Upper lobe of right lung (tissue), 1 donor: ENCODE data around the gene JUNB. TPM values are rescaled to one million over a fixed set of nuclear protein-coding genes. Genes with fewer than 3 reads are reported as not detected.

Experiments used
- ATAC-seq: fragments of 200-7000 bp; cut with Tn5 transposase; one replicate; pipeline ENCODE4 v1.9.1; 2020; ENCODE audit warnings: mild to moderate bottlenecking, moderate library complexity
- DNase-seq: peaks from one replicate; pipeline ENCODE4 v3.0.0-alpha.2; 2020
- H3K27ac ChIP-seq: fragments of 200-600 bp; one replicate; pipeline ENCODE4 v1.8.0; 2022
- H3K27me3 ChIP-seq: fragments of 200-600 bp; one replicate; pipeline ENCODE4 v1.8.0; 2022; ENCODE audit warnings: mild to moderate bottlenecking
- H3K36me3 ChIP-seq: fragments of 200-600 bp; one replicate; pipeline ENCODE4 v1.8.0; 2022
- H3K4me1 ChIP-seq: fragments of 200-600 bp; one replicate; pipeline ENCODE4 v1.8.0; 2022
- H3K4me3 ChIP-seq: fragments of 200-600 bp; one replicate; pipeline ENCODE4 v1.8.0; 2022; ENCODE audit warnings: mild to moderate bottlenecking
- H3K9me3 ChIP-seq: fragments of 200-600 bp; one replicate; pipeline ENCODE4 v1.8.0; 2022
- intact Hi-C: fragments of 100-400 bp; cut with DNase I; formaldehyde crosslinking; loops from one replicate; pipeline ENCODE4 v1.11.0; 2022
- total RNA-seq: library from RNA; stranded (reverse); fragmentation: NEBNext Ultra II Directional; extraction: Animal tissue kit (Norgen Biotek cat#: 25700); gene quantifications from one replicate; pipeline ENCODE4 v1.2.1, GENCODE V29; 2021
- TF ChIP-seq, protein P1 (sequence below): fragments of 200-600 bp; IDR thresholded peaks from one replicate; pipeline ENCODE4 v1.8.0; 2022; ENCODE audit warnings: antibody characterized with exemption
- donor health status: DM: no; HTN: yes; CAD: no; lungs with severe emphysema.

Gene JUNB
- total RNA-seq, 1 donor from 2014 or later: 174 TPM

DNA sequence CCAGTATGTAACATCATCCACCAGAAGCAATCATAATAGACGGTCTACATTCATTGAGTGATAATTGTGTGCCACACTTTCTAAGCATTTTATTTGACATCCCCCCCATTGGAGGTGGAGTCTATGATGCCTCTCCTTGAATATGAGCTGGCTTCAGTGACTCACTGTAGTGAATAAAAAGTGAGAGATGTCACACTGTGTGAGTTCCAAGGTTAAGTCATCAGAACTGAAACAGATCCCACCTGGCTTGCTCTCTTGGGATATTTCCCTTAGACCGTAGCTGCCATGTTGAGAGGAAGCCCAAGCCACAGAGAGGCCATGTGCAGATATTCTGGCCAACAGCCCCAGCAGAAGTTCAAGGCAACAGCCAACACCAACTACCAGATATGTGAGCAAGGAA lies 30.5 kb downstream of the JUNB start:
- ATAC-seq (no peak), DNase-seq (no peak)
- Histone ChIP-seq H3K36me3 (no peaks in the 10 kb centered on the region), H3K4me1 (no peaks in the 10 kb centered on the region), H3K4me3 (no peak overlapping the region), H3K9me3 (no peaks in the 10 kb centered on the region), H3K27me3 (peaks cover 26% of the 10 kb centered on the region), H3K27ac (no peak overlapping the region)
- intact Hi-C loops: no loop called here
- TF ChIP-seq, protein P1, sequence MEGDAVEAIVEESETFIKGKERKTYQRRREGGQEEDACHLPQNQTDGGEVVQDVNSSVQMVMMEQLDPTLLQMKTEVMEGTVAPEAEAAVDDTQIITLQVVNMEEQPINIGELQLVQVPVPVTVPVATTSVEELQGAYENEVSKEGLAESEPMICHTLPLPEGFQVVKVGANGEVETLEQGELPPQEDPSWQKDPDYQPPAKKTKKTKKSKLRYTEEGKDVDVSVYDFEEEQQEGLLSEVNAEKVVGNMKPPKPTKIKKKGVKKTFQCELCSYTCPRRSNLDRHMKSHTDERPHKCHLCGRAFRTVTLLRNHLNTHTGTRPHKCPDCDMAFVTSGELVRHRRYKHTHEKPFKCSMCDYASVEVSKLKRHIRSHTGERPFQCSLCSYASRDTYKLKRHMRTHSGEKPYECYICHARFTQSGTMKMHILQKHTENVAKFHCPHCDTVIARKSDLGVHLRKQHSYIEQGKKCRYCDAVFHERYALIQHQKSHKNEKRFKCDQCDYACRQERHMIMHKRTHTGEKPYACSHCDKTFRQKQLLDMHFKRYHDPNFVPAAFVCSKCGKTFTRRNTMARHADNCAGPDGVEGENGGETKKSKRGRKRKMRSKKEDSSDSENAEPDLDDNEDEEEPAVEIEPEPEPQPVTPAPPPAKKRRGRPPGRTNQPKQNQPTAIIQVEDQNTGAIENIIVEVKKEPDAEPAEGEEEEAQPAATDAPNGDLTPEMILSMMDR: no peak

DNA sequence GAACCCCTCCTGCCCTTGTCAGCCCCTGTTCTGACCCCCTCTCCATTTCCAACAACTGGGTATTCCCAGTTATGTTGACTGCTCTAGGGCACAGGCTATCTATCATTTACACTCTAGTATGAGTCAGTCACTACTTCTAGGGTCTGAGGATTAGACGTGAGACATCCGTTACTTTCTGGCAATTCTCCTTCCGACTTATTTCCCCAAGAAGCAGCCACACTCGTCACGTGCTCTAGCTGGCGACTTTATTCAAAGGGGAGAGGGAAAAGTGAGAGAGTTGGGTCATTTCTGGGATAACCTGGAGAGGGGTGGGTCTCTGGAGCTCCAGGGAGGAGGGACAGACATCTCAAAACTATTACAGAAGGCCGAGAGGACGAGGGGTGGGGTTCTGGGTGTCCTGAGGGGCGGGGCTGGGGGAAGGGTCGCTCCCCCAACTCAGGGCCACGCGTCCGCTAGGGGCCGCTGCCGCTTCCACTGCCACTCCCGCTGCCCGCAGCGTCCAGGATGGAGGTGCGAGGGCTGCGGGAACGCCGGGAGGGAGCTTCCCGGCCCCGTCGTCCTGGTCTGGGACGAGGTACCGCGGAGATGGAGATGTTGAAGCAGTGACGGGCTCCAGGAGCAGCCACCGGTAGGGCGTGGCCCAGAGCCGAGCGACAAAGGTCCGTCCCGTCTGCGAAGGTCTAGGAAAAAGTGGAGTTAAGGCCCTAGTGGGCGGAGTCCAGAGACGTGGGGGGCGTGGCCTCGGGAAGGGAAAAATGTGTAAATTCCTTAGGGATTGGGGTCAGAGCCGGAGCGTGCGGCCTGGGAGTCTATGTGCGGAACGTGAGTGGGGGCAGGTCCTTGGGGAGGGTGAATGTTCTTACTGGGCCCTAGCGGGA lies 34.2 kb downstream of the JUNB start:
- no peak for DNase-seq
- Histone ChIP-seq H3K4me1 (peaks cover 6% of the 10 kb centered on the region), H3K4me3 (no peak overlapping the region), H3K27ac (no peak overlapping the region), H3K27me3 (peaks cover 61% of the 10 kb centered on the region), H3K36me3 (no peaks in the 10 kb centered on the region), H3K9me3 (no peaks in the 10 kb centered on the region)
- TF ChIP-seq, protein P1: peak; percentile 28
- intact Hi-C loops: no loop called here
- ATAC-seq: peak; percentile 57

DNA sequence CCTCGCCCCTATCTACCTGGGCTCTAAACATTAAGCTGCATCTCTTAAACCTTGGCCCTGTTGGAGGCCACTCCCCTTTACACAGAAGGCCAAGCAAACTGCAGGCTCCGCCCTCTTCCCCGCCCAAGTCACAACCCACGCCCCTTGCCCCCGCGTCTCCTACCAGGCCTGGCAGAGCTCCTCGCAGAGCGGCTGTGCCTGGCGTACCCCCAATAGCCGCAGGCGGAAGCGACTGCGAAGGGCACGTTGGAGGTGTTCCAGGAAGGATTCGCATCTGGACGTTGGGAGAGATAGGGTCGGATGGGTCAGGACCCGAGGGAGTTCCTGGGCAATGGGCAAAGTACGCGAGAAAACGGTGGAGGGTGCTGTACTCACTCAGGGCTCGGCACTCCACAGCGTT lies 37.2 kb downstream of the JUNB start:
- no peaks in the 10 kb centered on the region for H3K36me3 ChIP-seq
- peaks cover 9% of the 10 kb centered on the region for H3K4me1 ChIP-seq
- ATAC-seq (peak; percentile 42), DNase-seq (no peak)
- no peak overlapping the region for H3K27ac ChIP-seq
- intact Hi-C loops: no loop called here
- no peaks in the 10 kb centered on the region for H3K9me3 ChIP-seq
- TF ChIP-seq, protein P1: no peak
- H3K4me3 ChIP-seq: no peak overlapping the region
- peaks cover 86% of the 10 kb centered on the region for H3K27me3 ChIP-seq

DNA sequence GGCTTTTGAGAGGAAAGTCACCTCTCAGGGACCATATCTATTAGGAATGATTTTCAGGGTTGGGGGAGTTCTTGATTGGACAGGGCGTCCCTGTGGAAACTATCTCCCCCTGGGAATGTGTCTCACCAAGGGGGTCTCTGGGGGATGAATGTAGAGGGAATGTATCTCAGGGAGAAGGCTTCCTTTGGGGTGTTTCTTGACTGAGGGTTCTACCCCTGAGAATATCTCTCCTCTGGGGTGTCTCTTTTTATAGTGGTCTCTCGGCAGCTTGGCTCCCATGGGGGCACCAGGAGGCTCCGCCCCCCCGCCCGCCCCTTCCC lies 42.1 kb downstream of the JUNB start:
- ATAC-seq: no peak
- intact Hi-C loops: no loop called here

DNA sequence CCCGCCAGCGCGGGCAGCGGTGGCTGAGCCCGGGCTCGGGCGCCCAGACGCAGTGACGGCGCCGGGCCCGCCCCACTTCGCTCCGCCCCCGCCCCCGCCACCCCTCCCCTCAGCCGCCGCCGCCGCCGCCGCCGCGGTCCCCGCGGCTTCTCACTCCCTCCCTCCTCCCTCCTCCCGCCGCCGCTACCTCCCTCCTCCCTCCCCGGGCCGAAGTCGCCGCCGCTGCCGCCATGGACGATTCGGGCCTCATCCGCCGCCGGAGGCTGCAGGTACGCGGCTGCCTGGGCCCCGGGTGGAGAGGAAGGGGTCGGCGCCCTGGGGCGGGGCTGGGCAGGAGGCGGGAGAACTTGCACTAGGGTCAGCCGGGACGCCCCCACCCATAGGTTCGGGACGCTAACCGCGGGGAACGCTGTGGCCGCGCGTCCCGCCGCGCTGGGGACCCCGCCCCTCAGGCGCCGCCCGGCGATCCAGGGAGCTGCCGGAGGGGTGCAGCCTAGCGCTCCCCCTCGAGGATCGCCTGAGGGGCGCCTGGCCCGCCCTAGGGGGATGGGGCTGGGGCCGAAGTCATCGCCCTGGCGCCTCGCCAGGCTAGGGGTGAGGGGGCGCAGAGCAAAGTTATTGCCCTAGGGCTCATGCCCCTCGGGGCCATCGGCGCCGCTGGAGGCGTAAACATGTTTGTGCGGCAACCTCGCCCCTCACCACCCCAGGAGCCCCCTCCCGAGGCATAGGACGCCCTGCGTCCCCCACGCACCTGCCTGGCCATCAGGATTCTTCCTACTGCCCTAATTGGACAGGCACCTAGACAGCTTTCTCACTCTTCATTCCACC lies 42.7 kb downstream of the JUNB start:
- peaks cover 13% of the 10 kb centered on the region for H3K4me1 ChIP-seq

More for the DNA sequence above, 42.1 kb downstream of the JUNB start:
- no peaks in the 10 kb centered on the region for H3K36me3 ChIP-seq
- H3K9me3 ChIP-seq: no peaks in the 10 kb centered on the region
- peaks cover 89% of the 10 kb centered on the region for H3K27me3 ChIP-seq
- H3K4me3 ChIP-seq: no peak overlapping the region
- H3K27ac ChIP-seq: no peak overlapping the region
- no peak for DNase-seq
- TF ChIP-seq, protein P1: no peak
- H3K4me1 ChIP-seq: peaks cover 10% of the 10 kb centered on the region

More for the DNA sequence above, 42.7 kb downstream of the JUNB start:
- peaks cover 91% of the 10 kb centered on the region for H3K27me3 ChIP-seq
- no peaks in the 10 kb centered on the region for H3K9me3 ChIP-seq
- H3K36me3 ChIP-seq: no peaks in the 10 kb centered on the region
- intact Hi-C loops: no loop called here
- DNase-seq (peak; percentile 69), ATAC-seq (peak; percentile 8)
- peak overlapping the region; percentile 40 for H3K4me3 ChIP-seq
- TF ChIP-seq, protein P1: no peak
- H3K27ac ChIP-seq: no peak overlapping the region
